ENCODE data around the gene SMPD2. TPM values are rescaled to one million over a fixed set of nuclear protein-coding genes. Genes with fewer than 3 reads are reported as not detected.
A peak's percentile ranks its signal among the peaks of the same experiment; 100 is the strongest.

The SMPD2 gene
- total and polyA plus RNA-seq, 3 experiments from 2014 or later, result 9.4 to 15.8 (median 15.1) TPM

DNA sequence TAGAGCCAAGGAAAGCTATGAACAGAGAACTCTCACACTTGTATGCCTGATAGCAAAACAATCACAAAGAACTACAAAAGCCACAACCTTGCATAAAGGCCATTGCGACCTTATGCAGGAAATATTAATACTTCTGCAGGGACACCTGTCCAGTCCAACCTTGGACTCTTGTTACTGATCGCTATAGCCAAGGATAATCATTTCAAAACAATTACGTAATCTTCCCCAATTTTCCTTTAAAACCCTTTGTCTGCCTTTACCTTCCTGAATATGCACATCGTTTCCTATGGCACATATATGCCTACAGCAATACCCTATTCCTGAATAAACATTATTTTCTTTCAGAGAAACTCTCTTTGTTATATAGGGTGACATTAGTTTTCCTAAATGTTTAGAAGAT, 22.9 kb upstream of the SMPD2 start:
- Mint-ChIP-seq H3K4me3 (no peak overlapping the region), H3K4me1 (no peaks in the 10 kb centered on the region), H3K36me3 (no peaks in the 10 kb centered on the region), H3K27me3 (peaks cover 2 to 3% of the 10 kb centered on the region in 2 donors), H3K27ac (no peak overlapping the region), H3K9me3 (peaks cover 0 to 1% (median 0%) of the 10 kb centered on the region in 5 donors)
- no peaks in the 10 kb centered on the region for H3K4me1 ChIP-seq (ENCODE audit: insufficient read depth, low read length)
- no peaks in the 10 kb centered on the region for H3K9me3 ChIP-seq (ENCODE audit: low read length)
- no peak for DNase-seq
- CTCF ChIA-PET, result no interaction called here
- H3K27ac ChIP-seq (ENCODE audit: low read depth, low read length), result no peak overlapping the region
- no peak overlapping the region for H3K4me3 ChIP-seq (ENCODE audit: low read length)
- H3K36me3 ChIP-seq (ENCODE audit: insufficient read depth, low read length), result no peaks in the 10 kb centered on the region
- POLR2A ChIA-PET, result no interaction called here
- H3K27me3 ChIP-seq (ENCODE audit: insufficient read depth, low read length, poor library complexity, severe bottlenecking), result no peaks in the 10 kb centered on the region

DNA sequence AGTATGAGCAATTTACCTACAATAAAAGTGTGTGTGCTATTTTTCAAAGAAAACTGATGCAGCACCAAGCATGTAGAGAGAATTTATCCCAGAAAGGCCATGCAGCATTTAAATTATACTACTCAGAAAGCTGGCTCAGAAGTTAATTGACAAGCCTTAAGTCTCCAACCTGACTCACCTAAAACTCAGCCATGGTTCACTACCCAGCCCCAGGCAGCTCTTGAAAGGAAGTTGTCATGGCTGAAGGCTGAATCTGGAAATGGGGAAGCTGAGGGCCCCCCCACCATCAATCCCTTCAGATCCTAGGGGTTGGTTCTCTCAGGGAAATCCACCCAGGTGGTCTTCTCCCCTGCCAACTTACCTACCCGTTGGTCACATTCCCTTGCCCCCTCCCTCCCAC, 19.8 kb upstream of the SMPD2 start:
- Mint-ChIP-seq H3K4me3 (no peak overlapping the region), H3K27ac (no peak overlapping the region), H3K36me3 (peaks cover 0 to 2% (median 0%) of the 10 kb centered on the region in 3 donors), H3K9me3 (no peaks in the 10 kb centered on the region), H3K4me1 (peaks cover 0 to 4% (median 0%) of the 10 kb centered on the region in 3 donors), H3K27me3 (peaks cover 2 to 3% of the 10 kb centered on the region in 2 donors)
- no peak overlapping the region for H3K4me3 ChIP-seq (ENCODE audit: low read length)
- CTCF ChIA-PET, result no interaction called here
- no peak overlapping the region for H3K27ac ChIP-seq (ENCODE audit: low read depth, low read length)
- no peak for DNase-seq
- no peaks in the 10 kb centered on the region for H3K27me3 ChIP-seq (ENCODE audit: insufficient read depth, low read length, poor library complexity, severe bottlenecking)
- no peaks in the 10 kb centered on the region for H3K36me3 ChIP-seq (ENCODE audit: insufficient read depth, low read length)
- no peaks in the 10 kb centered on the region for H3K9me3 ChIP-seq (ENCODE audit: low read length)
- no peaks in the 10 kb centered on the region for H3K4me1 ChIP-seq (ENCODE audit: insufficient read depth, low read length)
- POLR2A ChIA-PET, result no interaction called here

DNA sequence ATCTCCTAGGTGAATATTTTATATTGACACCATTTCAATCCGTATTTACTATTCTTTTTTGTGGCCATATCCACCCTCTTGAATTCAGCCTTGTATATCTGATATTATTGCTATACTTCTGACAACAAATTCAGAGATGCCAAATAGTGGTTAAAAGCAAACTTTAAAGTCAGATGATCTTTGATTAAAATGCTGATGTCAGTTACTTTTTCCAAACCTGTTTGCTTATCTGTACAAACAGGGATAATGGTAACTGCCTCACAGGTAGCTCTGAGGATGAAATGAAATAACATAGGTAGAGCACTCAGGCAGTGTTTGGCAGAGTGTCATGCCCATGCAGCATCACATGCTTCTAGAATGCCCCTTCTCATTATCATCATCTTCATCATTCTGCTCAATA, 19.3 kb upstream of the SMPD2 start:
- Mint-ChIP-seq H3K36me3 (peaks cover 0 to 2% (median 0%) of the 10 kb centered on the region in 3 donors), H3K4me3 (no peak overlapping the region), H3K4me1 (peaks cover 0 to 4% (median 0%) of the 10 kb centered on the region in 3 donors), H3K27ac (no peak overlapping the region), H3K27me3 (peaks cover 2 to 3% of the 10 kb centered on the region in 2 donors), H3K9me3 (no peaks in the 10 kb centered on the region)
- Histone ChIP-seq H3K27me3 (ENCODE audit: insufficient read depth, low read length, poor library complexity, severe bottlenecking) (no peaks in the 10 kb centered on the region), H3K9me3 (ENCODE audit: low read length) (no peaks in the 10 kb centered on the region), H3K4me1 (ENCODE audit: insufficient read depth, low read length) (no peaks in the 10 kb centered on the region), H3K4me3 (ENCODE audit: low read length) (no peak overlapping the region), H3K27ac (ENCODE audit: low read depth, low read length) (no peak overlapping the region), H3K36me3 (ENCODE audit: insufficient read depth, low read length) (no peaks in the 10 kb centered on the region)
- ChIA-PET CTCF (no interaction called here), POLR2A (no interaction called here)
- DNase-seq, result no peak

DNA sequence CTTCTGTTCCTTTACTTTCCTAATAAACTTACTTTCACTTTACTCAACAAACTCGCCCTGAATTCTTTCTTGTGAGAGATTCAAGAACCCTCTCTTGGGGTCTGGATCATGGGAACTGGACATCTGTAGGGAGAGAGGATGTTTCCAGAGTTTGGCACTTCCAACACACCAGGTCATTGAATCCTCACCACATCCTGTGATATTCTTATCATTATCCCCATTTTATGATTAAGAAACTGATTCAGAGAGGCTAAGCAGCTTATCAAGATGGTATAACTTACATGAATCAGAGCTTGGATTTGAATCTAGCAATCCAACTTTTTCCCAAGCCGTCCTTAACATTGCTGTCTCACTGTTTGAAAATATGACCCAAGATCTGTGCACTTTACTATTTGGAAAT, 15.6 kb upstream of the SMPD2 start:
- ChIA-PET POLR2A (no interaction called here), CTCF (no interaction called here)
- no peaks in the 10 kb centered on the region for H3K27me3 ChIP-seq (ENCODE audit: insufficient read depth, low read length, poor library complexity, severe bottlenecking)
- Mint-ChIP-seq H3K9me3 (no peaks in the 10 kb centered on the region), H3K4me3 (no peak overlapping the region), H3K27me3 (peaks cover 0 to 2% of the 10 kb centered on the region in 2 donors), H3K4me1 (peaks cover 0 to 4% (median 0%) of the 10 kb centered on the region in 3 donors), H3K27ac (peak overlapping the region in 1 of 8 donors; percentile 57), H3K36me3 (peaks cover 0 to 2% (median 0%) of the 10 kb centered on the region in 3 donors)
- no peak overlapping the region for H3K27ac ChIP-seq (ENCODE audit: low read depth, low read length)
- no peak overlapping the region for H3K4me3 ChIP-seq (ENCODE audit: low read length)
- no peaks in the 10 kb centered on the region for H3K9me3 ChIP-seq (ENCODE audit: low read length)
- no peaks in the 10 kb centered on the region for H3K36me3 ChIP-seq (ENCODE audit: insufficient read depth, low read length)
- no peaks in the 10 kb centered on the region for H3K4me1 ChIP-seq (ENCODE audit: insufficient read depth, low read length)
- DNase-seq, result no peak

DNA sequence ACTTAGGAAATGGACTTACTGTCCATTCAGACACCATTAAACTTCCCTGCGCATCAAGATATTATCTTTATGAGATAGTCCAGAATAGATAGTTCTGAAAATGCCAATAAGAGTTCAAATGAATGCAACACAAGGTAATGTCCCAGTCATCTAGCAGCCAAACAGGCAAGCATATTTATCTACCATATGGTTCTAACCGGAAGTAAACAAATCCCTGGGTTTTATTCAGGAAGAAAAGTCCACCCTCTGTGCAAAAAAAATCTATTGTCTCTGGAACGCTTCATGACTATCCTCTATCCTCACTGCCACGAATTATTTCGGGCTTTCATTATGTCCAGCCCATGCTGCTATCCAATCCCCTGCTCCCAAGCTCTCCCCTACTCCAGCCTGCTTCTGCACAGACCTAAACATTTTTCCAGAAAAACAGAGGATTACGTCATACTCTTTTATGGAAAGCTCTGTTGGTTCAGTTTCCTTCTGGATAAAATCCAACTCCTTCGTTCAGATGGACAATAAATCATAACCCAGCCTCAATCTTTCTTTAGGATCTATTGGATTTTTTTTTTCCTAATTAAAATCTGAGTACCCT, 11.5 kb upstream of the SMPD2 start:
- Histone ChIP-seq H3K4me1 (ENCODE audit: insufficient read depth, low read length) (no peaks in the 10 kb centered on the region), H3K27me3 (ENCODE audit: insufficient read depth, low read length, poor library complexity, severe bottlenecking) (no peaks in the 10 kb centered on the region), H3K27ac (ENCODE audit: low read depth, low read length) (no peak overlapping the region), H3K36me3 (ENCODE audit: insufficient read depth, low read length) (no peaks in the 10 kb centered on the region), H3K4me3 (ENCODE audit: low read length) (no peak overlapping the region), H3K9me3 (ENCODE audit: low read length) (no peaks in the 10 kb centered on the region)
- CTCF ChIA-PET, result no interaction called here
- POLR2A ChIA-PET, result no interaction called here
- Mint-ChIP-seq H3K27me3 (peaks cover 0 to 3% of the 10 kb centered on the region in 2 donors), H3K4me1 (peaks cover 0 to 4% (median 0%) of the 10 kb centered on the region in 3 donors), H3K9me3 (no peaks in the 10 kb centered on the region), H3K27ac (no peak overlapping the region), H3K36me3 (no peaks in the 10 kb centered on the region), H3K4me3 (no peak overlapping the region)
- DNase-seq, result no peak

DNA sequence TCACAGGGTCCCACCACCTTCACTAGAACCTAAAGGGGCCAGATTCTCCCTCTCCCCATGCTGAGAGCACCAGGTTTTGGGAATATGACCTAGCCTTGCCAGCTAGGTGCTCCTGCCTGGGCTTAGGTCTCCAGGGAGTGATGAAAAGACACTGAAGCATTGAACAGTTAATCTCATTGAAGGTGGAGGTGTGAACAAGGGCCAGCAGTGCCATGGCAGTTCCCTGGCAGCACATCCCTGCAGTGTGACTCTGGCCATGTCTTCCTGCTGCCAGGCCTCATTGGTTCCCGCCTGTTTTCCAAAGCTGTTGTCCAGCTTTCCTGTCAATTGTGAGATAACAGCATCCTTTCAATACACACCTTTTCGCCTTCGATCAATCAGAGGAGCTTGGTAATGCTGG, 11.0 kb upstream of the SMPD2 start:
- POLR2A ChIA-PET, result no interaction called here

DNA sequence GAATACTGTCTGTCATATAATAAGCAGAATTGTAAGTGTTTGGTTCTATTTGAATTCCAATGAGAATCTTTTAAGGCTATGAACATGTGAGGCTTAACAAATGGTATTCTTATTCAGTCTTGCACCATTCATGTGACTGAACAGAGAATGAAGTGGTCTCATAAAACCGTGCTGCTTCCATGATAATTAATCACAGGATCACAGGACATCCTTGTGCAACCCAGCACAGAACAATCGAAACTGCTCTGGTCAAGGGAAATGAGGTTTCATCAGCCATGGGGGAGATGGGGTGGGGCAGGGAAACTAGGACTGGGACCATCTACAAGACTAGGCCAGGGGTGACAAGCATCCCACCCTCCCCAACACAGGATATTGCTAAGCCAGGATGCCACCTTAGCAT, 6.1 kb upstream of the SMPD2 start:
- Histone ChIP-seq H3K9me3 (ENCODE audit: low read length) (no peaks in the 10 kb centered on the region), H3K27me3 (ENCODE audit: insufficient read depth, low read length, poor library complexity, severe bottlenecking) (no peaks in the 10 kb centered on the region), H3K27ac (ENCODE audit: low read depth, low read length) (no peak overlapping the region), H3K36me3 (ENCODE audit: insufficient read depth, low read length) (no peaks in the 10 kb centered on the region), H3K4me1 (ENCODE audit: insufficient read depth, low read length) (no peaks in the 10 kb centered on the region), H3K4me3 (ENCODE audit: low read length) (no peak overlapping the region)
- CTCF ChIA-PET, result interaction anchor here (0.7 kb wide), 1 partner anchor 803 kb away, joined by 3 read pairs; no protein-coding TSS in a partner anchor
- Mint-ChIP-seq H3K4me1 (no peaks in the 10 kb centered on the region), H3K27ac (peak overlapping the region in 2 of 8 donors; percentile 31 to 47), H3K4me3 (peak overlapping the region in 1 of 7 donors; percentile 56), H3K36me3 (no peaks in the 10 kb centered on the region), H3K27me3 (peaks cover 0 to 3% of the 10 kb centered on the region in 2 donors), H3K9me3 (no peaks in the 10 kb centered on the region)
- DNase-seq, result no peak
- POLR2A ChIA-PET, result no interaction called here

More for the DNA sequence above, 11.0 kb upstream of the SMPD2 start:
- Histone ChIP-seq H3K36me3 (ENCODE audit: insufficient read depth, low read length) (no peaks in the 10 kb centered on the region), H3K27ac (ENCODE audit: low read depth, low read length) (no peak overlapping the region), H3K4me1 (ENCODE audit: insufficient read depth, low read length) (no peaks in the 10 kb centered on the region), H3K9me3 (ENCODE audit: low read length) (no peaks in the 10 kb centered on the region), H3K4me3 (ENCODE audit: low read length) (no peak overlapping the region), H3K27me3 (ENCODE audit: insufficient read depth, low read length, poor library complexity, severe bottlenecking) (no peaks in the 10 kb centered on the region)
- Mint-ChIP-seq H3K4me1 (peaks cover 0 to 4% (median 0%) of the 10 kb centered on the region in 3 donors), H3K36me3 (no peaks in the 10 kb centered on the region), H3K27me3 (peaks cover 0 to 3% of the 10 kb centered on the region in 2 donors), H3K4me3 (no peak overlapping the region), H3K9me3 (no peaks in the 10 kb centered on the region), H3K27ac (no peak overlapping the region)
- CTCF ChIA-PET, result no interaction called here
- no peak for DNase-seq

DNA sequence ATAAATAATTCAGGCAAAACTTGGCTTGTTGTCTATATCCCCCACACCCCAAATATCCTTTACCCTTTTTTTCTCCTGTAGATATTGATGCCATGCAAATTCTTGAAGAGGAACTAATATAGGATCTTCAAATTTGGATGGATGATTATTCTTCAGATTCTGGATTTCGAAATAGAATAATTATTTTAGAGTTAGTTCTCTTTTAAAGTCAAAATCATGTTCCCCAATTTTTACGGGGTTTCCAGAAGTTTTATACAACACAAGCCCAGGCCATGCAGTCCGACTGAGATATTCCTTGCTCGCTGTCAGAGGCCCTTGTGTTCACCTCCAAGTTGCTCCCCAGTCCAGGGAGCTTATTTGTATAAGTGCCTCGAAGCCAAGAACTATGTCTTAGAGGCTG, 4.5 kb upstream of the SMPD2 start:
- Mint-ChIP-seq H3K36me3 (peaks cover 0 to 3% (median 0%) of the 10 kb centered on the region in 3 donors), H3K9me3 (no peaks in the 10 kb centered on the region), H3K27ac (no peak overlapping the region), H3K4me3 (no peak overlapping the region), H3K4me1 (peaks cover 4 to 7% (median 6%) of the 10 kb centered on the region in 3 donors), H3K27me3 (peaks cover 0 to 3% of the 10 kb centered on the region in 2 donors)
- no peak overlapping the region for H3K27ac ChIP-seq (ENCODE audit: low read depth, low read length)
- H3K36me3 ChIP-seq (ENCODE audit: insufficient read depth, low read length), result no peaks in the 10 kb centered on the region
- DNase-seq, result no peak
- POLR2A ChIA-PET, result no interaction called here
- peaks cover 7% of the 10 kb centered on the region for H3K4me1 ChIP-seq (ENCODE audit: insufficient read depth, low read length)
- H3K9me3 ChIP-seq (ENCODE audit: low read length), result no peaks in the 10 kb centered on the region
- no peaks in the 10 kb centered on the region for H3K27me3 ChIP-seq (ENCODE audit: insufficient read depth, low read length, poor library complexity, severe bottlenecking)
- CTCF ChIA-PET, result interaction anchor here (0.8 kb wide), 1 partner anchor 52 kb away, joined by 3 read pairs; no protein-coding TSS in a partner anchor
- H3K4me3 ChIP-seq (ENCODE audit: low read length), result no peak overlapping the region
